Measurements from ENCODE around the gene AADACL4.

Gene AADACL4

GRCh38 chr1:12610305-12610935 lies 33.5 kb upstream of the AADACL4 start:
- no peak for DNase-seq (ENCODE audit: insufficient read length, low spot score)
- no peak for FAIRE-seq

- DNase-seq (ENCODE audit: insufficient read length, low spot score) (no peak), FAIRE-seq (no peak)
These were observed 32.9 kb upstream of the AADACL4 start for GRCh38 chr1:12610941-12611340.

GRCh38 chr1:12613180-12613579 lies 30.7 kb upstream of the AADACL4 start:
- DNase-seq (ENCODE audit: insufficient read length, low spot score) (no peak), FAIRE-seq (no peak)

GRCh38 chr1:12614402-12615158 lies 29.3 kb upstream of the AADACL4 start:
- FAIRE-seq (no peak), DNase-seq (ENCODE audit: insufficient read length, low spot score) (no peak)

GRCh38 chr1:12615159-12615864 lies 28.6 kb upstream of the AADACL4 start:
- FAIRE-seq, result no peak

GRCh38 chr1:12615865-12616708 lies 27.8 kb upstream of the AADACL4 start:
- FAIRE-seq (no peak), DNase-seq (ENCODE audit: insufficient read length, low spot score) (no peak)

More at GRCh38 chr1:12615159-12615864, 28.6 kb upstream of the AADACL4 start:
- DNase-seq (ENCODE audit: insufficient read length, low spot score), result no peak

GRCh38 chr1:12616709-12617373 lies 27.0 kb upstream of the AADACL4 start:
- DNase-seq (ENCODE audit: insufficient read length, low spot score), result no peak
- no peak for FAIRE-seq

- DNase-seq (ENCODE audit: insufficient read length, low spot score) (no peak), FAIRE-seq (no peak)
These were observed 26.4 kb upstream of the AADACL4 start for GRCh38 chr1:12617511-12617900.

GRCh38 chr1:12617901-12618660 lies 25.8 kb upstream of the AADACL4 start, which contains the start of gene DHRS3:
Gene DHRS3, minus strand, starts transcription at chr1:12618210. Its CDS starts 862 bp downstream, at chr1:12617348.
- DNase-seq (ENCODE audit: insufficient read length, low spot score) (no peak), FAIRE-seq (no peak)

GRCh38 chr1:12618661-12618964 lies 25.3 kb upstream of the AADACL4 start:
- no peak for DNase-seq (ENCODE audit: insufficient read length, low spot score)
- FAIRE-seq, result no peak

GRCh38 chr1:12618965-12619791 lies 24.7 kb upstream of the AADACL4 start:
- DNase-seq (ENCODE audit: insufficient read length, low spot score) (no peak), FAIRE-seq (no peak)

- DNase-seq (ENCODE audit: insufficient read length, low spot score) (peak; percentile 72), FAIRE-seq (peak; percentile 72)
These were observed 23.9 kb upstream of the AADACL4 start for GRCh38 chr1:12619792-12620487.

GRCh38 chr1:12620488-12620865 lies 23.4 kb upstream of the AADACL4 start:
- DNase-seq (ENCODE audit: insufficient read length, low spot score) (no peak), FAIRE-seq (no peak)

- DNase-seq (ENCODE audit: insufficient read length, low spot score) (no peak), FAIRE-seq (no peak)
These were observed 23.0 kb upstream of the AADACL4 start for GRCh38 chr1:12620931-12621330.

- FAIRE-seq, result no peak
- no peak for DNase-seq (ENCODE audit: insufficient read length, low spot score)
These were observed 22.2 kb upstream of the AADACL4 start for GRCh38 chr1:12621346-12622335.

- DNase-seq (ENCODE audit: insufficient read length, low spot score), result no peak
- no peak for FAIRE-seq
These were observed 21.4 kb upstream of the AADACL4 start for GRCh38 chr1:12622506-12622905.

- no peak for DNase-seq (ENCODE audit: insufficient read length, low spot score)
- no peak for FAIRE-seq
These were observed 18.6 kb upstream of the AADACL4 start for GRCh38 chr1:12625276-12625675.
